Lower leg skin (tissue), 4 donors: ENCODE measurements around the gene MME. TPM values are rescaled to one million over a fixed set of nuclear protein-coding genes. Genes with fewer than 3 reads are reported as not detected.

Experiments
- DNase-seq, 2 donors: peaks; one replicate each; pipeline ENCODE4 v3.0.0-alpha.2; 2019; ENCODE audit warnings: low spot score in 2 of 2
- H3K4me3 ChIP-seq: fragments of 200-600 bp; sonication (generic); 2 replicates; pipeline ENCODE4 v1.5.1; 2017; ENCODE audit warnings: mild to moderate bottlenecking, low read depth; ENCODE audit not compliant: poor library complexity, severe bottlenecking
- CTCF ChIP-seq, 3 donors: fragments of 450-650 bp; IDR thresholded peaks; one replicate each; pipeline ENCODE4 v1.5.1; 2016; ENCODE audit warnings: antibody characterized with exemption in 3 of 3, mild to moderate bottlenecking in 3 of 3, moderate library complexity in 2 of 3
- POLR2A ChIP-seq, 2 donors: fragments of 450-650 bp; IDR thresholded peaks; one replicate each; pipeline ENCODE4 v1.6.1; 2016 to 2017; ENCODE audit warnings: antibody characterized with exemption in 2 of 2, mild to moderate bottlenecking in 1 of 2, moderate library complexity in 1 of 2
- WGBS, 2 donors: methylation state at CpG; one replicate each; pipeline ENCODE4 v1.1.5; 2018; 5-methylcytosine and 5-hydroxymethylcytosine counted together
- intact Hi-C: fragments of 100-400 bp; cut with DNase I; formaldehyde crosslinking; loops from one replicate; pipeline ENCODE4 v1.15.0; 2023; ENCODE audit warnings: low total_unique reads
- total RNA-seq, 4 donors: library from RNA; depleted of rRNA; stranded (reverse); fragments of >200 nt; gene quantifications; one replicate each; pipeline ENCODE4 v1.1.0, GENCODE V29; 2016

MME gene
- 10 to 100 TPM in 2 of 4 donors, 1 to 10 TPM in 2; 3.8 to 11.0 (median 9.6) TPM for total RNA-seq

GRCh38 chr3:155079746-155080487, at the start of gene MME:
TSS of gene MME (plus strand) at chr3:155080319. CDS start at chr3:155084168, 3,849 bp downstream.
- WGBS, 2 donors = 1 to 2% methylated on average over 20 to 24 of the region's 51 CpGs
- TF ChIP-seq CTCF (IDR thresholded peaks at IDR 0.05) (no peak), POLR2A (IDR thresholded peaks at IDR 0.05) (no peak)
- peak within 1 kb of the TSS; percentile 55 for H3K4me3 ChIP-seq
- intact Hi-C loops = no loop called here
- DNase-seq = peak in 1 of 2 donors; percentile 86

- DNase-seq = no peak
- H3K4me3 ChIP-seq = no peak overlapping the region
- TF ChIP-seq CTCF (IDR thresholded peaks at IDR 0.05) = no peak
- TF ChIP-seq POLR2A (IDR thresholded peaks at IDR 0.05) = no peak
- intact Hi-C loops = no loop called here
Measured at GRCh38 chr3:155031186-155031585, 48.9 kb upstream of the MME start.

GRCh38 chr3:155032918-155033317, 47.2 kb upstream of the MME start:
- no peak overlapping the region for H3K4me3 ChIP-seq
- intact Hi-C loops = no loop called here
- TF ChIP-seq CTCF (IDR thresholded peaks at IDR 0.05) (no peak), POLR2A (IDR thresholded peaks at IDR 0.05) (no peak)
- no peak for DNase-seq

- DNase-seq = no peak
- 79 to 80% methylated on average over 4 of the region's 4 CpGs for WGBS, 2 donors
Measured at GRCh38 chr3:155034786-155035185, 45.3 kb upstream of the MME start.

GRCh38 chr3:155035553-155035952, 44.6 kb upstream of the MME start:
- H3K4me3 ChIP-seq = no peak overlapping the region
- DNase-seq = no peak
- TF ChIP-seq POLR2A (IDR thresholded peaks at IDR 0.05) (no peak), CTCF (IDR thresholded peaks at IDR 0.05) (no peak)
- intact Hi-C loops = no loop called here
- 96 to 97% methylated on average over 2 of the region's 2 CpGs for WGBS, 2 donors

More at GRCh38 chr3:155034786-155035185, 45.3 kb upstream of the MME start:
- intact Hi-C loops = no loop called here
- no peak for TF ChIP-seq CTCF (IDR thresholded peaks at IDR 0.05)
- TF ChIP-seq POLR2A (IDR thresholded peaks at IDR 0.05) = no peak
- no peak overlapping the region for H3K4me3 ChIP-seq
